Skeletal muscle satellite cell (primary cell): Measurements from ENCODE around the gene ZNF771. TPM values are rescaled to one million over a fixed set of nuclear protein-coding genes. Genes with fewer than 3 reads are reported as not detected.
"Not testable (repeated sequence)": the region's sequence is repeated elsewhere in the genome, so short reads cannot be mapped to it uniquely, and the experiment has no call there.

Experiments
- H3K27me3 ChIP-seq: 2 replicates; pipeline ENCODE4 v1.7.0; 2013; ENCODE audit warnings: low read length; ENCODE audit not compliant: control insufficient read depth, insufficient read depth
- H3K36me3 ChIP-seq: 2 replicates; pipeline ENCODE4 v1.7.0; 2013; ENCODE audit warnings: mild to moderate bottlenecking, control low read depth, low read length; ENCODE audit not compliant: insufficient read depth
- H3K4me1 ChIP-seq: 2 replicates; pipeline ENCODE4 v1.7.0; 2013; ENCODE audit warnings: low read length; ENCODE audit not compliant: control insufficient read depth, insufficient read depth
- H3K4me2 ChIP-seq: 2 replicates; pipeline ENCODE4 v1.7.0; 2013; ENCODE audit warnings: mild to moderate bottlenecking, low read length
- H3K4me3 ChIP-seq: 2 replicates; pipeline ENCODE4 v1.7.0; 2013; ENCODE audit warnings: low read length
- H3K9ac ChIP-seq: 2 replicates; pipeline ENCODE4 v1.7.0; 2013; ENCODE audit warnings: mild to moderate bottlenecking, low read depth, low read length, moderate library complexity
- H3K9me3 ChIP-seq: replicated peaks from 2 replicates; pipeline ENCODE4 v1.7.0; 2013; ENCODE audit warnings: mild to moderate bottlenecking, control low read depth, low read length
- small RNA-seq: library from RNA; depleted of rRNA; stranded (forward); fragments of <200 nt; gene quantifications from one replicate; pipeline ENCODE3, GENCODE V24; 2012

The ZNF771 gene

GRCh38 chr16:30461426-30461825 is 54.0 kb downstream of the ZNF771 start:
- not testable (repeated sequence) for H3K27me3 ChIP-seq, H3K36me3 ChIP-seq, H3K4me3 ChIP-seq, H3K9me3 ChIP-seq, H3K9ac ChIP-seq, H3K4me1 ChIP-seq, H3K4me2 ChIP-seq

DNA sequence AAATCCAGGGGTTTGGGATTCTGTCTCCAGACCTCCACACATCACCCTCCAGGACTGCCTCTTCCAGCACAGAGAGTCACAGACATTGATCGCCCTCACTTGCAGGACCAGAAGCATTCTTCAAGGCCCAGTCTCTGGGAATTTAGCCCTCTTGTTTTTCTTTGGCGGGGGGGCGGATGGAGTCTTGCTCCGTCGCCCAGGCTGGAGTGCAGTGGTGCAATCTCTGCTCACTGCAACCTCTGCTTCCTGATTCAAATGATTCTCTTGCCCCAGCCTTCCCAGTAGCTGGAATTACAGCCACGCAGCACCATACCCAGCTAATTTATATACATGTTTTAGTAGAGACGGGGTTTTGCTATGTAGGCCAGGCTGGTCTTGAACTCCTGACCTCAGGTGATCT is 56.7 kb downstream of the ZNF771 start:
- Histone ChIP-seq H3K9ac (no peak overlapping the region), H3K36me3 (no peaks in the 10 kb centered on the region), H3K9me3 (no peaks in the 10 kb centered on the region), H3K4me3 (no peak overlapping the region), H3K4me2 (no peak overlapping the region), H3K4me1 (no peaks in the 10 kb centered on the region), H3K27me3 (no peaks in the 10 kb centered on the region)

Small RNA genes lying within 50 kb of the gene (small RNA-seq; reads per million reads assigned to genes)
- gene RF00019 (not detected), gene RF00406 (8.9 reads per million, percentile 90 among the genes with 10 or more reads in this experiment)
